A673 (cell line): ENCODE results near the gene COL4A2.

Experiments used
- EZH2 ChIP-seq: fragments of 200-600 bp; sonication (generic); IDR thresholded peaks from 2 replicates; pipeline ENCODE4 v1.6.1; 2017; ENCODE audit warnings: borderline replicate concordance, low read depth, mild to moderate bottlenecking, mixed read lengths, antibody characterized with exemption, low read length; ENCODE audit not compliant: poor library complexity, severe bottlenecking
- TF ChIP-seq, protein P1 (sequence below): fragments of 300-800, 200-600 bp; sonication (generic); conservative IDR thresholded peaks from 2 replicates; pipeline ENCODE4 v1.5.1; 2017; ENCODE audit warnings: low read depth, mild to moderate bottlenecking, antibody characterized with exemption, low read length, moderate library complexity, mixed read lengths

DNA sequence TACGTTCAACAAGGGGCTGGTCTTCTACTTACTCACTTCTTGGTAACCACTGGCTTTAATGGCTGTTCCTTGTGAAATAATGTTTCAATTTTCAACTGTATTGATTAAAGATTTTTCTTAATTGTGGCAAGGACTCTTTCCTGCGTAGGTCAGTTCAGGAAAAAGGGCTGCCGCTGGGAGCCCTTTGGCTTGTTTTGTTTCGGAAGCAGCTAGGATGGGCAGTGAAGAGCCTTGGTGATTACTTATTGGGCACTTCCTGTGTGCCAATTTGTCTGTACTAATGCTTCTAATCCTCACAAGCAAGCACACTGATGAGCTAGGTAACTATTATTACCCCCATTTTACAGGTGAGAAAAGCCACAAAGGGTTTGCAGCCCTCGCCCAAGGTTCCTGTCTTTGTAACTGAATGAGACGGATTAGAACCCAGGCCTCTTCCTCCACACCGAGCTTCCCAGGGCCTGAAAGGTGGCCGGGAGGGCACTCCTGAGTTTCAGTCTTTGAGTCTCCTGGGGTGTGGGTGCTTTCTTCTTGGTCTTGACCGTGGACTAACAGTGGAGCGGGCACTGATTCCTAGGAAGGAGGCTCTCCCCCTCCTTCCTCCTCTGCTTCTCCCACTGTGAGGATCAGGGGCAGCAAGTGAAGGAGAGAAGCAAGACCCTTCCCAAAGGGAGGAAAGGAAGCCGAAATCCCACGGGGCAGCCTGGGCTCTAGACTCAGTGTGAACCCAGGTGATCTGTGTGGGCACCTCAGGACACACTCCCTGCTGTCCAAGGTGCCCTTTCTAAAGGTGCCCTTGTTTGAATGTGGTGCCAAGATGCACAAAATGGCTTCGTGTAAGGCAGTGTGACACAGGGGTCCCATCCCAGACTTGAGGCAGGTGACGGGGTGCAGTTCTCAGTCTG lies 3.7 kb downstream of the COL4A2 start:
- TF ChIP-seq, protein P1, sequence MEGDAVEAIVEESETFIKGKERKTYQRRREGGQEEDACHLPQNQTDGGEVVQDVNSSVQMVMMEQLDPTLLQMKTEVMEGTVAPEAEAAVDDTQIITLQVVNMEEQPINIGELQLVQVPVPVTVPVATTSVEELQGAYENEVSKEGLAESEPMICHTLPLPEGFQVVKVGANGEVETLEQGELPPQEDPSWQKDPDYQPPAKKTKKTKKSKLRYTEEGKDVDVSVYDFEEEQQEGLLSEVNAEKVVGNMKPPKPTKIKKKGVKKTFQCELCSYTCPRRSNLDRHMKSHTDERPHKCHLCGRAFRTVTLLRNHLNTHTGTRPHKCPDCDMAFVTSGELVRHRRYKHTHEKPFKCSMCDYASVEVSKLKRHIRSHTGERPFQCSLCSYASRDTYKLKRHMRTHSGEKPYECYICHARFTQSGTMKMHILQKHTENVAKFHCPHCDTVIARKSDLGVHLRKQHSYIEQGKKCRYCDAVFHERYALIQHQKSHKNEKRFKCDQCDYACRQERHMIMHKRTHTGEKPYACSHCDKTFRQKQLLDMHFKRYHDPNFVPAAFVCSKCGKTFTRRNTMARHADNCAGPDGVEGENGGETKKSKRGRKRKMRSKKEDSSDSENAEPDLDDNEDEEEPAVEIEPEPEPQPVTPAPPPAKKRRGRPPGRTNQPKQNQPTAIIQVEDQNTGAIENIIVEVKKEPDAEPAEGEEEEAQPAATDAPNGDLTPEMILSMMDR: no peak
- no peak for TF ChIP-seq EZH2
